Osteocyte (in vitro differentiated cells): ENCODE results near the gene COX10. TPM values are rescaled to one million over a fixed set of nuclear protein-coding genes. Genes with fewer than 3 reads are reported as not detected.

ENCODE experiments used
- DNase-seq: peaks from one replicate; pipeline ENCODE4 v3.0.0; 2021; ENCODE audit warnings: mixed read lengths; ENCODE audit not compliant: unreplicated experiment; ENCODE audit errors: extremely low spot score
- H3K27ac Mint-ChIP-seq: one replicate; pipeline ENCODE4 v1.8.0; 2021; ENCODE audit warnings: mild to moderate bottlenecking, mixed read lengths; ENCODE audit not compliant: unreplicated experiment
- H3K27me3 Mint-ChIP-seq: one replicate; pipeline ENCODE4 v1.8.0; 2021; ENCODE audit warnings: mixed read lengths; ENCODE audit not compliant: unreplicated experiment
- H3K36me3 Mint-ChIP-seq: one replicate; pipeline ENCODE4 v1.8.0; 2021; ENCODE audit warnings: mixed read lengths; ENCODE audit not compliant: unreplicated experiment
- H3K4me1 Mint-ChIP-seq: one replicate; pipeline ENCODE4 v1.8.0; 2021; ENCODE audit warnings: mixed read lengths; ENCODE audit not compliant: unreplicated experiment
- H3K4me3 Mint-ChIP-seq: one replicate; pipeline ENCODE4 v1.8.0; 2021; ENCODE audit warnings: mild to moderate bottlenecking, moderate library complexity, mixed read lengths; ENCODE audit not compliant: unreplicated experiment
- H3K9me3 Mint-ChIP-seq: one replicate; pipeline ENCODE4 v1.8.0; 2021; ENCODE audit warnings: mixed read lengths; ENCODE audit not compliant: unreplicated experiment
- total RNA-seq: library from RNA; stranded (reverse); gene quantifications from 2 replicates; pipeline ENCODE4 v1.2.1, GENCODE V29; 2021
- TF ChIP-seq, protein P1 (sequence below): fragments of 200-600 bp; sonication (generic); IDR thresholded peaks from 2 replicates; pipeline ENCODE4 v1.5.0; 2021; ENCODE audit warnings: antibody characterized with exemption, mild to moderate bottlenecking, moderate library complexity

Gene COX10
- total RNA-seq, 1 donor from 2014 or later = 15.6 TPM

- DNase-seq = no peak
- TF ChIP-seq, protein P1, sequence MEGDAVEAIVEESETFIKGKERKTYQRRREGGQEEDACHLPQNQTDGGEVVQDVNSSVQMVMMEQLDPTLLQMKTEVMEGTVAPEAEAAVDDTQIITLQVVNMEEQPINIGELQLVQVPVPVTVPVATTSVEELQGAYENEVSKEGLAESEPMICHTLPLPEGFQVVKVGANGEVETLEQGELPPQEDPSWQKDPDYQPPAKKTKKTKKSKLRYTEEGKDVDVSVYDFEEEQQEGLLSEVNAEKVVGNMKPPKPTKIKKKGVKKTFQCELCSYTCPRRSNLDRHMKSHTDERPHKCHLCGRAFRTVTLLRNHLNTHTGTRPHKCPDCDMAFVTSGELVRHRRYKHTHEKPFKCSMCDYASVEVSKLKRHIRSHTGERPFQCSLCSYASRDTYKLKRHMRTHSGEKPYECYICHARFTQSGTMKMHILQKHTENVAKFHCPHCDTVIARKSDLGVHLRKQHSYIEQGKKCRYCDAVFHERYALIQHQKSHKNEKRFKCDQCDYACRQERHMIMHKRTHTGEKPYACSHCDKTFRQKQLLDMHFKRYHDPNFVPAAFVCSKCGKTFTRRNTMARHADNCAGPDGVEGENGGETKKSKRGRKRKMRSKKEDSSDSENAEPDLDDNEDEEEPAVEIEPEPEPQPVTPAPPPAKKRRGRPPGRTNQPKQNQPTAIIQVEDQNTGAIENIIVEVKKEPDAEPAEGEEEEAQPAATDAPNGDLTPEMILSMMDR = no peak
- H3K27ac Mint-ChIP-seq = no peak overlapping the region
- no peaks in the 10 kb centered on the region for H3K27me3 Mint-ChIP-seq
- H3K9me3 Mint-ChIP-seq = no peaks in the 10 kb centered on the region
- no peak overlapping the region for H3K4me3 Mint-ChIP-seq
- peaks cover 2% of the 10 kb centered on the region for H3K4me1 Mint-ChIP-seq
- H3K36me3 Mint-ChIP-seq = peaks cover 12% of the 10 kb centered on the region
Observed at GRCh38 chr17:14197586-14197985, 128.3 kb downstream of the COX10 start.

GRCh38 chr17:14198013-14198412 lies 128.7 kb downstream of the COX10 start:
- Mint-ChIP-seq H3K9me3 (no peaks in the 10 kb centered on the region), H3K27me3 (no peaks in the 10 kb centered on the region), H3K36me3 (peaks cover 12% of the 10 kb centered on the region), H3K4me3 (no peak overlapping the region), H3K4me1 (peaks cover 2% of the 10 kb centered on the region), H3K27ac (no peak overlapping the region)
- peak; percentile 17 for DNase-seq
- TF ChIP-seq, protein P1 = no peak

DNA sequence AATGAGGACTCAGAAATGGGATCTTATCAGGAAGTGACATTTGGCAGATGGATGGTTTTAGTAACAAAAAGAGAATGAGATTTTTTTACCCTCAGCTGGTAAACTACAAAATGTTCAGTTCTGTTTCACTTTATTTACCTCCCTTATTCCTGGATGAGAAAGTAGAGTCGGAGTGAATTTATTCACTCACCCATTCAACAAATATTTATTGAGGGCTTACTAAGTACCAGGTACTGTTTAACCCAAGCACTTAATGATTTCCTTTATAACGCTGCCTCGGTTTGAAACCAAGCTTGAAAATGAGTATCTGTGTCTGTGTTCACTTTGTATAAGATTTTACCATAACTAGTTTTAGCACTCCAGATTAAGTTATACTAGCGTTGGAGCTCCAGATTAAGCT lies 129.3 kb downstream of the COX10 start:
- H3K27ac Mint-ChIP-seq = no peak overlapping the region
- H3K4me1 Mint-ChIP-seq = peaks cover 2% of the 10 kb centered on the region
- peaks cover 12% of the 10 kb centered on the region for H3K36me3 Mint-ChIP-seq
- no peak overlapping the region for H3K4me3 Mint-ChIP-seq
- no peaks in the 10 kb centered on the region for H3K27me3 Mint-ChIP-seq
- TF ChIP-seq, protein P1 = no peak
- DNase-seq = no peak
- no peaks in the 10 kb centered on the region for H3K9me3 Mint-ChIP-seq

DNA sequence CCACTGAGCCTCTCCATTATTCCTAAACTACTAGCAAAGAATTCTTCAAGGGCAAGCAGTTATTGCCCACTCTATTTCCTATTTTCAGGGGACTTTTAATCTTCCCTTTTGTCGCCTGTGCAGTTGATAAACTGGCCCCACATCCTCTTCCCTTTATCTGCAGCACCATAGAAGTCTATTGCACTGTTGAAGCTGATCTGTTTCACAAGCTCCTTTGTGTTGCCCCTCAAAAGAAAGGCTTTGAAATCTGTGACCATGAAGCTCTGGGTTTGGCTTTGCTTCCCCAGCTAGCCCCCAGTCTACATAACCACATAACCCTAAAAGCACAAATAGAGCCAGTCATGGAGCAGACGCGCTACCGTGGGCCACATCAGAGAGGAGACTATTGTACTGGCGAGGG lies 130.3 kb downstream of the COX10 start:
- peaks cover 2% of the 10 kb centered on the region for H3K4me1 Mint-ChIP-seq
- no peaks in the 10 kb centered on the region for H3K27me3 Mint-ChIP-seq
- H3K36me3 Mint-ChIP-seq = peaks cover 12% of the 10 kb centered on the region
- H3K9me3 Mint-ChIP-seq = no peaks in the 10 kb centered on the region
- DNase-seq = no peak
- no peak overlapping the region for H3K4me3 Mint-ChIP-seq
- no peak overlapping the region for H3K27ac Mint-ChIP-seq
- TF ChIP-seq, protein P1 = no peak

GRCh38 chr17:14200354-14200753 lies 131.1 kb downstream of the COX10 start:
- Mint-ChIP-seq H3K9me3 (no peaks in the 10 kb centered on the region), H3K4me1 (peaks cover 2% of the 10 kb centered on the region), H3K4me3 (no peak overlapping the region), H3K27me3 (no peaks in the 10 kb centered on the region), H3K36me3 (peaks cover 13% of the 10 kb centered on the region), H3K27ac (no peak overlapping the region)
- TF ChIP-seq, protein P1 = no peak
- peak; percentile 19 for DNase-seq
